ENCODE data around the gene KRT222. TPM values are rescaled to one million over a fixed set of nuclear protein-coding genes. Genes with fewer than 3 reads are reported as not detected.

Gene KRT222
- total RNA-seq, 6 donors from 2014 or later, result 0.86 to 1.2 TPM; not detected in 4

DNA sequence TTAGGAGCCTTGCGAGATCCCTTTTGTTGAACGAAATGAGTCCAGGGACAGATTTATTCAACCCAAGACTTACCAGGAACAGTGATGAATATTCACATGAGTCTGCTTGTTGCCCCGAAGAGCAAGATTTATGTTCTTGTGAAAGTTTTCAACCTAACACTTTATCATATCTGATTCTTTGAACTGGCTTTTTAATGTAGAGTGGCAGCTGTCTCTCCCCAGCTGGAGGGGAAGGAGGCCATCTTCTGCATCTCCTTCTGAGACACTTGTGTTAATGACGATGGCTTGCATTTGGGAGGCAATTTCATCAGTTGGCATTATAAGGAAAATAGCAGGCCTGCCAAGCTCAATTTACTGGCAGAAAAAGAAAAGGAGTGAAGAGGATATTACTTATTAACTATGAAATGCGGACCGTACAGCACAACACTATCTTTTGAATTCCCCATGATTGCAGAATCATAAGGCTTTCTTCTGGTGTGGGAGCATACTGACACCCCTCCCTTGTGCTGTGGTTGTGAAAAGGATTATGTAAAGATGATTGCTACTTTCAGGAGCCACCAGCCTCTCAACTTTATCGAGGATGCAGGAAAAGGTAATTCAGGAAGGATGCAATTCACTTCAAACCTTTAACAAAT is 53.0 kb downstream of the KRT222 start:
- no peak overlapping the region for H3K4me3 ChIP-seq
- H3K27me3 ChIP-seq, result no peaks in the 10 kb centered on the region
- H3K27ac ChIP-seq, result no peak overlapping the region
- no peaks in the 10 kb centered on the region for H3K36me3 ChIP-seq
- ATAC-seq (ENCODE audit: low FRiP score in 2 of 2), result no peak
- no peak for DNase-seq
- 61 to 67% methylated on average over 7 of the region's 7 CpGs for WGBS, 2 donors
- peaks cover 14 to 36% (median 23%) of the 10 kb centered on the region in 4 donors for H3K4me1 ChIP-seq
- no peak for TF ChIP-seq EP300 (IDR thresholded peaks at IDR 0.05)
- no peak for TF ChIP-seq POLR2A (IDR thresholded peaks at IDR 0.05)
- TF ChIP-seq, protein P1, sequence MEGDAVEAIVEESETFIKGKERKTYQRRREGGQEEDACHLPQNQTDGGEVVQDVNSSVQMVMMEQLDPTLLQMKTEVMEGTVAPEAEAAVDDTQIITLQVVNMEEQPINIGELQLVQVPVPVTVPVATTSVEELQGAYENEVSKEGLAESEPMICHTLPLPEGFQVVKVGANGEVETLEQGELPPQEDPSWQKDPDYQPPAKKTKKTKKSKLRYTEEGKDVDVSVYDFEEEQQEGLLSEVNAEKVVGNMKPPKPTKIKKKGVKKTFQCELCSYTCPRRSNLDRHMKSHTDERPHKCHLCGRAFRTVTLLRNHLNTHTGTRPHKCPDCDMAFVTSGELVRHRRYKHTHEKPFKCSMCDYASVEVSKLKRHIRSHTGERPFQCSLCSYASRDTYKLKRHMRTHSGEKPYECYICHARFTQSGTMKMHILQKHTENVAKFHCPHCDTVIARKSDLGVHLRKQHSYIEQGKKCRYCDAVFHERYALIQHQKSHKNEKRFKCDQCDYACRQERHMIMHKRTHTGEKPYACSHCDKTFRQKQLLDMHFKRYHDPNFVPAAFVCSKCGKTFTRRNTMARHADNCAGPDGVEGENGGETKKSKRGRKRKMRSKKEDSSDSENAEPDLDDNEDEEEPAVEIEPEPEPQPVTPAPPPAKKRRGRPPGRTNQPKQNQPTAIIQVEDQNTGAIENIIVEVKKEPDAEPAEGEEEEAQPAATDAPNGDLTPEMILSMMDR (IDR thresholded peaks at IDR 0.05), result no peak
- TF ChIP-seq POLR2AphosphoS5 (IDR thresholded peaks at IDR 0.05), result no peak
- no peaks in the 10 kb centered on the region for H3K9me3 ChIP-seq

DNA sequence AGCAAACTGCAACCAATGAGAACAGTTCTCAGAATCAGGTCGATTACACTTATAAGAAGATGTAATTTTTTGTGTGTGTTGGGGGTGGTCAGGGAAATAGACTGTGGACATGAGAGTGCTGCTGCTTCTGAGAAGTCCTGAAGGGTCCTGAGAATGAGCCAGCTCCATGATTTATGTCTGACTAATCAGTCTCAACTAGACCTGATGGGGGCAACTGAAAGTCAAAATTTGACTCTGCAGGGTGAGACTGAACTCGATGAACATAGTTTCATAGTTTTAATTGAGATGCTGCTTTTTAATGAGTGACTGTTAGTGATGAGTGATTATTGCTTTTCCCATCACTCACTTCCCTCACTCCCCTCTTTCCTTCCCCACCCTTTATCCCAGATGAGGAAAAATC is 54.6 kb downstream of the KRT222 start:
- TF ChIP-seq EP300 (IDR thresholded peaks at IDR 0.05) (no peak), POLR2A (IDR thresholded peaks at IDR 0.05) (no peak), POLR2AphosphoS5 (IDR thresholded peaks at IDR 0.05) (no peak)
- TF ChIP-seq, protein P1 (IDR thresholded peaks at IDR 0.05), result no peak
- DNase-seq (no peak), ATAC-seq (ENCODE audit: low FRiP score in 2 of 2) (no peak)
- Histone ChIP-seq H3K9me3 (no peaks in the 10 kb centered on the region), H3K36me3 (no peaks in the 10 kb centered on the region), H3K4me1 (peaks cover 15 to 39% (median 28%) of the 10 kb centered on the region in 4 donors), H3K27ac (no peak overlapping the region), H3K27me3 (no peaks in the 10 kb centered on the region), H3K4me3 (no peak overlapping the region)
- WGBS, 2 donors, result 55 to 76% methylated on average over 2 of the region's 2 CpGs

DNA sequence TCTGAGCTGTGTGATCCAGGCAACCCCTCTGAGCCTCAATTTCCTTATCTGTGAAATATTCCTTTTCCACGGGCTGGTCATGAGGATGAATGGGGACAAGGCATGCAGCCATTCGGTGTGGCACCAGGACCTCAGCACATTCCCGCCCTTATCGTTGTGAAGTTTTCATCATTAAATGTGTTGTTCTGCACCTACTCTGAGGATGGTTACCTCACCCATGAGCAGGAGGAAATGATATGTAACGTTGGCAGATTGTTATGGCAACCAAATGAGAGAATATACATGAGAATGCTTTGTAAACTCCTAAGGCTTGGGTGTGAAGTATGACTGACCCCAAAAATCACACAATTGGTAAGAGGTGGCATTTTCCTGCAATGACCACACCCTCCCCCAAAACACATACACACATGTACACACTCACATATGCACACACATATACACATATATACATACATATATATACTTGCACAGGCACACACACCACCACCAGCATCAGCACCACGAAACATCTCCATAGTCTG is 56.9 kb downstream of the KRT222 start:
- WGBS, 2 donors, result 71 to 78% methylated on average over 6 of the region's 6 CpGs
- Histone ChIP-seq H3K36me3 (no peaks in the 10 kb centered on the region), H3K27me3 (no peaks in the 10 kb centered on the region), H3K27ac (peak overlapping the region in 3 of 4 donors; percentile 62 to 68 (median 68)), H3K9me3 (no peaks in the 10 kb centered on the region), H3K4me1 (peaks cover 15 to 34% (median 26%) of the 10 kb centered on the region in 4 donors), H3K4me3 (no peak overlapping the region)
- TF ChIP-seq, protein P1 (IDR thresholded peaks at IDR 0.05), result no peak
- TF ChIP-seq EP300 (IDR thresholded peaks at IDR 0.05), result no peak
- no peak for TF ChIP-seq POLR2A (IDR thresholded peaks at IDR 0.05)
- TF ChIP-seq POLR2AphosphoS5 (IDR thresholded peaks at IDR 0.05), result no peak
- DNase-seq (no peak), ATAC-seq (ENCODE audit: low FRiP score in 2 of 2) (no peak)

DNA sequence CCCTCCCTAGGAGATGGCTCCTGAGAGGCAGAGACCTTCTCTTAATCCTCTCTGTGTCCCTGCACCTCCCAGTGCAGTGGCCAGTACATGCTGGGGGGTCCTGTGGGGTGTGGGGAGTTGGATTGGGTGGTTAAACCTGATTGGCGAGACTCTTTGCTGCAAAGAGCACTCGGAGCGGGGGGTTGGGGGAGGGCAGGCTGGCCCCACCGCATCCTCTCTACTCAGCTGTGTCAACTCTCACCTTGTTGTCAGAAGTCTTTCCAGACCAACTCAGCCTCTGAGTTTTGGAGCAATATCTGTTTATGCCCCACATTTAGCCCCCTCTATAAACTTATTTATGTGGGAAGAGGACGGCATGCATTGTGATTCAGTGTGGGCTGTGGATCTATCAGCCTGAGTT is 57.3 kb downstream of the KRT222 start:
- DNase-seq, result peak in 1 of 2 donors; percentile 31
- H3K27ac ChIP-seq, result peak overlapping the region; percentile 59 to 68 (median 65)

More for the DNA sequence above, 57.3 kb downstream of the KRT222 start:
- Histone ChIP-seq H3K4me1 (peaks cover 15 to 34% (median 26%) of the 10 kb centered on the region in 4 donors), H3K4me3 (no peak overlapping the region), H3K9me3 (no peaks in the 10 kb centered on the region), H3K36me3 (no peaks in the 10 kb centered on the region), H3K27me3 (no peaks in the 10 kb centered on the region)
- WGBS, 2 donors, result 50 to 65% methylated on average over 2 to 5 of the region's 5 CpGs
- peak in 1 of 2 donors; percentile 13 for ATAC-seq (ENCODE audit: low FRiP score in 2 of 2)
- TF ChIP-seq EP300 (IDR thresholded peaks at IDR 0.05), result no peak
- no peak for TF ChIP-seq POLR2AphosphoS5 (IDR thresholded peaks at IDR 0.05)
- TF ChIP-seq, protein P1 (IDR thresholded peaks at IDR 0.05), result no peak
- TF ChIP-seq POLR2A (IDR thresholded peaks at IDR 0.05), result no peak
